Superior temporal gyrus (tissue), 1 donor: ENCODE data around the gene SPATA6.
"Not testable (repeated sequence)": the region's sequence is repeated elsewhere in the genome, so short reads cannot be mapped to it uniquely, and the experiment has no call there.

ENCODE experiments used
- DNase-seq: peaks from one replicate; pipeline ENCODE4 v3.0.0-alpha.2; 2016; ENCODE audit errors: extremely low spot score

The SPATA6 gene

GRCh38 chr1:48462716-48463302 lies 9.2 kb downstream of the SPATA6 start:
- DNase-seq = no peak

GRCh38 chr1:48450505-48450904 lies 21.5 kb downstream of the SPATA6 start:
- DNase-seq = peak; percentile 49

- no peak for DNase-seq
These were observed 23.1 kb downstream of the SPATA6 start for GRCh38 chr1:48448932-48449331.

- not testable (repeated sequence) for DNase-seq
These were observed 27.8 kb downstream of the SPATA6 start for GRCh38 chr1:48444186-48444585.

- no peak for DNase-seq
These were observed 29.0 kb downstream of the SPATA6 start for GRCh38 chr1:48442864-48443619.

- DNase-seq = not testable (repeated sequence)
These were observed 31.2 kb downstream of the SPATA6 start for GRCh38 chr1:48440786-48441185.

- no peak for DNase-seq
These were observed 32.6 kb downstream of the SPATA6 start for GRCh38 chr1:48439380-48439779.

- DNase-seq = not testable (repeated sequence)
These were observed 34.6 kb downstream of the SPATA6 start for GRCh38 chr1:48437379-48437778.

- DNase-seq = not testable (repeated sequence)
These were observed 36.5 kb downstream of the SPATA6 start for GRCh38 chr1:48435312-48436002.

GRCh38 chr1:48430832-48431231 lies 41.2 kb downstream of the SPATA6 start:
- no peak for DNase-seq

- no peak for DNase-seq
These were observed 50.0 kb downstream of the SPATA6 start for GRCh38 chr1:48422009-48422408.

- DNase-seq = no peak
These were observed 53.3 kb downstream of the SPATA6 start for GRCh38 chr1:48418742-48419141.

GRCh38 chr1:48415050-48415449 lies 57.0 kb downstream of the SPATA6 start:
- no peak for DNase-seq

GRCh38 chr1:48414264-48414663 lies 57.7 kb downstream of the SPATA6 start:
- DNase-seq = no peak

- DNase-seq = no peak
These were observed 66.1 kb downstream of the SPATA6 start for GRCh38 chr1:48405940-48406339.

- DNase-seq = no peak
These were observed 66.6 kb downstream of the SPATA6 start for GRCh38 chr1:48405400-48405799.

- no peak for DNase-seq
These were observed 69.4 kb downstream of the SPATA6 start for GRCh38 chr1:48402599-48402998.

- no peak for DNase-seq
These were observed 75.8 kb downstream of the SPATA6 start for GRCh38 chr1:48396208-48396607.

GRCh38 chr1:48391926-48392325 lies 80.1 kb downstream of the SPATA6 start:
- DNase-seq = no peak

GRCh38 chr1:48387409-48387808 lies 84.6 kb downstream of the SPATA6 start:
- DNase-seq = no peak

GRCh38 chr1:48374785-48375184 lies 97.2 kb downstream of the SPATA6 start:
- DNase-seq = no peak

GRCh38 chr1:48371598-48371997 lies 100.4 kb downstream of the SPATA6 start:
- no peak for DNase-seq

- no peak for DNase-seq
These were observed 109.1 kb downstream of the SPATA6 start for GRCh38 chr1:48362901-48363300.
